GM12865 (cell line): ENCODE results near the gene LDLRAD4.

Experiments used
- DNase-seq: peaks from one replicate; pipeline ENCODE4 v3.0.0; 2010; ENCODE audit warnings: low read depth
- H3K4me3 ChIP-seq: 2 replicates; pipeline ENCODE4 v1.5.1; 2011; ENCODE audit warnings: mild to moderate bottlenecking, low read depth, low read length, control low read depth
- TF ChIP-seq, protein P1 (sequence below): IDR thresholded peaks from 2 replicates; pipeline ENCODE4 v1.5.1; 2011; ENCODE audit warnings: low read length, control low read depth, low read depth, inconsistent platforms; ENCODE audit not compliant: insufficient read depth; ENCODE audit errors: missing control alignments

Gene LDLRAD4

DNA sequence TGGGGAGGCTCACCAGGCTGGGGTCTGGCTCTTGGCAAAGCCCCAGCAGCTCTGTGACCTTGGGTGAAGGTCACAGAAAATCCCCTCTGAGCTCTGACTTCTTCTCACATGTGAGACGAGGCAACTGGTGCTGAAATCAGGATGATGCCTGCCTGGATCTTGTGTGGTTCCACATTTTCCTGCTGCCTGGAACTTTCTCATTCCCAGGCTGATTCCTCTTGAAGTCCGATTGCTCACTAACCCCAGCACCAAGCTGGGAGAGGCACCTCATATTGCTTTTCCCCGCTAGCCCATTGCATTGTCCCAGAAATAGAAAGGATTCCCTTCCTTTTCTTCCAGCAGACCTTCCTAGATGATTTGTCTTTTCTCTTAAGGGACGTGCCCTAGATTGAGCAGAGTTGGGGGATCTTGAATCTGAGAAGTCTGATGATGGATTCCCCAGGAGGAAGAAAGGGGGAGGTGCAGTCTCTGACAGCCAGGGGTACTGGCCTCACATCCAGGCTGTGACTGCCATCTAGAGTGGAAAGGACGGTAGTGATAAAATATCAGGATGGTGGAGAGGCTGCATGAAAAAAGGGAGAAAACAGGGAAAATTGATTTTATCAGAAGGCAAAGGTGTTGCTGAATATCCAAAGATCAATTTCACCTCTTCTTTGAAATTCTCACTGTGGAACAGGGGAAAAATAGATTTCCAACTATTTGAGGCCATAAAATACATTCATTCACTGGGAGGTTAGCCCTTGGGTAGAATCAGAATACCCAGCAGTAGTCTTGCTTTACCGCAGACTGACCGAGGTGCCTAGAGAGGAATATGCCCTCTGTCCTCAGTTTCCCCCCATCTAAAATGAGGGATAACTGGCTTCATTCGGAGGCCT, 411.5 kb downstream of the LDLRAD4 start:
- DNase-seq = peak; percentile 79

DNA sequence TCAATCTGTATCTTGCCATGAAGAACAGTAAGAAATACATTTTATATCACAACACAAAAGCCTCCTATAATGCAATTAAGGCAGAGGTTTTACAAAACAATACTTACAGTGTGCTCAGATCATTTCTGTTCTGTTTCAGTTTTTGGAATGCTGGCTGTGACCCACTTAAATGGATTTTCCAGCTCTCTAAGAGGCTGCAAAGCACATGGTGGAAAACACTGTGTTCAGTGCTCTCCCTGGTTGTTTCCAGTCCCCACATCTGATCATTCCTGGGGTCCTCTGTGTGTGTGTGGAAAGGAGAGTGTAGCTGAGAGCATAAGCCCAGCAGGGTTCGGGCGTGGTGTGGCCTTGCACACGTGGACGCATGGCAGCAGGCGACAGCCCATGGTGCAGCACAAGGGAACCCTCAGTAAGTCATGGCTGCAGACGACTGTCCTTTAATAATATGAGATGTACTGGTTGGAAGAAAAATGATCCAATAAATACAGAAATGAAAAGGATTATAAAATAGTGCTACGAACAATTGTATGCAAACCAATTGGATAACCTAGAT, 412.2 kb downstream of the LDLRAD4 start:
- TF ChIP-seq, protein P1, sequence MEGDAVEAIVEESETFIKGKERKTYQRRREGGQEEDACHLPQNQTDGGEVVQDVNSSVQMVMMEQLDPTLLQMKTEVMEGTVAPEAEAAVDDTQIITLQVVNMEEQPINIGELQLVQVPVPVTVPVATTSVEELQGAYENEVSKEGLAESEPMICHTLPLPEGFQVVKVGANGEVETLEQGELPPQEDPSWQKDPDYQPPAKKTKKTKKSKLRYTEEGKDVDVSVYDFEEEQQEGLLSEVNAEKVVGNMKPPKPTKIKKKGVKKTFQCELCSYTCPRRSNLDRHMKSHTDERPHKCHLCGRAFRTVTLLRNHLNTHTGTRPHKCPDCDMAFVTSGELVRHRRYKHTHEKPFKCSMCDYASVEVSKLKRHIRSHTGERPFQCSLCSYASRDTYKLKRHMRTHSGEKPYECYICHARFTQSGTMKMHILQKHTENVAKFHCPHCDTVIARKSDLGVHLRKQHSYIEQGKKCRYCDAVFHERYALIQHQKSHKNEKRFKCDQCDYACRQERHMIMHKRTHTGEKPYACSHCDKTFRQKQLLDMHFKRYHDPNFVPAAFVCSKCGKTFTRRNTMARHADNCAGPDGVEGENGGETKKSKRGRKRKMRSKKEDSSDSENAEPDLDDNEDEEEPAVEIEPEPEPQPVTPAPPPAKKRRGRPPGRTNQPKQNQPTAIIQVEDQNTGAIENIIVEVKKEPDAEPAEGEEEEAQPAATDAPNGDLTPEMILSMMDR = no peak
- no peak for DNase-seq
- no peak overlapping the region for H3K4me3 ChIP-seq

More for the DNA sequence above, 411.5 kb downstream of the LDLRAD4 start:
- H3K4me3 ChIP-seq = no peak overlapping the region
- TF ChIP-seq, protein P1 = peak; percentile 75

DNA sequence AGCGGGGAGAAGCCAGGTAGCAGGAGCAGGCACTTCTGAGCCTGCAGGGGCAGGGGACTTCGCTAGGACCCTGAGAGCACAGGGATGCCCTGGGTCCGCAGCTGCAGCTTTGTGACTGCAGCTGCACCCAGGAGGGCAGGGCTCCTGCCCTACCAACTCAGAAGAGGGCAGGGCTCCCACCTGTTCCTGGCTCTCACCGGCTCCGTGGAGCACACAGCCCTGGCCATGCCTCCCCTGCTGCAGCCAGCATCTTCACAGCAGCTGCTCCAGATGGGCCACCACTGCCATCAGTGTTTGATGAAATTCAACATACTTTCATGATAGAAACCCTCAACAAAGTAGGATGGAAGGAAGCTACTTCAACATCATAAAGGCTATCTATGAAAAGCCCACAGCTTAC, 415.1 kb downstream of the LDLRAD4 start:
- no peak for DNase-seq
- TF ChIP-seq, protein P1 = no peak
- H3K4me3 ChIP-seq = no peak overlapping the region

DNA sequence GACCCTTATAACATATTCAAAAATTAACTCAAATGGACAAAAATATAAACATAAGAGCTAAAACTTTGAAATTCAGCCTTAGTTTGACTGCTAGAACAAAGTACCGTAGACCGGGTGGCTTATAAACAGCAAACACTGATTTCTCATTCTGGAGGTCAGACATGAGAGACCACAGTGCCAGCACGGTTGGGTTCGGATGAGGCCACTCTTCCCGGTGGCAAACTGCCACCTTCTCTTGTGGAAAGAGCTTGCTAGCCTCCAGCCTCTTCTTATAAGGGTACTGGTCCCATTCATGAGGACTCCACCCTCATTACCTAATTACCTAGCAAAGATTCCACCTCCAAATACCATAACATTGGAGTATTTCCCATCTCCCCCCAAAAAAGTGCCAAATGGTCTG, 416.5 kb downstream of the LDLRAD4 start:
- TF ChIP-seq, protein P1 = no peak
- no peak for DNase-seq
- no peak overlapping the region for H3K4me3 ChIP-seq

DNA sequence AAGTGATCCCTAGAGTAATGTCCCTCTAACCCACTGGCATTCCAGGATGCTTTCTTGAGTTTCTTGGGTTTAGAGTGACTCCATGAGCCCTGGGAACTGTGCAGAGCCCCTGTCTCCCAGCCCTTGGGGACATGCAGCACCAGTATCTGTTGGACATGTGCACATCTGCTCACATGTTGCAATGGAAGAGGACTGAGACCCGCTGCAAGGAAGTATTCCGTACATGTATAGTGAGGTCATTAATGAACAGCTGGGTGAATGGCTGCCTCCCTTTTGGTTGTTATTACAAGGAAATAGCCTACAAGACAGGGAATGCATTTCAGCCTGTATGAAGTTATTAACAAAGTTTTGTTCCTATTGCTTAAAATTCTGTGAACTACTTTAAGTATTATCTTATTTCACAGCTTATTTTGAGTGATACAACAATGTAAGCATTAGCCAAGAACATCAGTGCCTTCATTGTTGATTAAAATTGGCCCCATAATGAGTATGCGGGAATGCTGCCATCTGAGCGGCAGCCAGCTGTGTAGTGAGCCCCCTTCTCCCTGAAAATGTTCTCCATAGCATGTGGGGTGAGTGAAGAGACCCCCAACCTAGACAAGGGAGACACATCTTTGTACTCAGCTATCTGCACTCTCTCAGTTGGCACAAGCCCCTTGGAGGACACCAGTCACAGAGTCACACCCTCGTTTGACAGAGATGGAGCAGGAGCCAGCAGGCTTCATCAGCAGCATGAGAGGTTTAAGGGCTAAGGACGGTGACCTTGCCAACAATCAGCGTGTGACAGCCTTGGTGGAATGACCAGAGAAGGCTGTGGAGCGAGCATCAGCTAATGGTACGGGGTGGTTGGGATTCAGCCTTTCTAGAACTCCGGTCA, 420.4 kb downstream of the LDLRAD4 start:
- DNase-seq = no peak
- H3K4me3 ChIP-seq = no peak overlapping the region
- TF ChIP-seq, protein P1 = no peak

DNA sequence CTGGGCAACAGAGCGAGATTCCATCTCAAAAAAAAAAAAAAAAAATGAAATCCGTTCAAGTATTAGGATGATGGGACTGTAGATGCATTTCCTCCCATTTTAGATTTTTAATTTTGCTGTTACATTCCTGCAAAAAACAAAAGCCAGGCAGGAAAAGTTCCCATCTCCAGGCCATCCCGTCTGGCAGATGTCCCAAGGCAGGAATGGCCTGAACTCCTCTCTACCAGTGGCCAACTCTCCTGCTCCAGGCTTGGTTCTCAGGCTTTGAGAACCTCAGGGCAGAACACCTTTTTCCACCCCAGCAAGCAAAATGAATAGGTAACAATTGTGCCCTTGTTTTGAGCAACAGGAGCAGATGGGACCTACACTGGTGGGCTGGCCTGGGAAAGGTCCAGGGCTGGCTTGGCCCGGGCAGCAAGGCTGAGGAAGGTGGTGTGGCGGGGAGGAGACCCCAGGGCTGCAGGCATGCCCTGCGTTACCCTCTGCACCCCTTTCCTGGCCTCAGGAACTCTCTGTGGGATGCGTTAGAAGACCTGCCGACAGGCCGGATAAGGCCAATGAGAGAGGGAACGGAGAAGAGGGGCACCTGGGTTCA, 421.8 kb downstream of the LDLRAD4 start:
- TF ChIP-seq, protein P1 = no peak
- no peak for DNase-seq
- H3K4me3 ChIP-seq = no peak overlapping the region
